HEK293T (cell line): ENCODE data around the gene SLC25A47.

Experiments
- ARNT ChIP-seq: fragments of 450-650 bp; IDR thresholded peaks from 2 replicates; pipeline ENCODE4 v1.6.1; 2017; ENCODE audit warnings: mild to moderate bottlenecking
- BHLHE40 ChIP-seq: fragments of 450-650 bp; IDR thresholded peaks from 2 replicates; pipeline ENCODE4 v1.6.1; 2016; ENCODE audit warnings: mild to moderate bottlenecking, moderate library complexity, borderline replicate concordance
- ELF4 ChIP-seq: fragments of 450-650 bp; IDR thresholded peaks from 2 replicates; pipeline ENCODE4 v1.6.1; 2017; ENCODE audit warnings: antibody characterized with exemption
- FOXK2 ChIP-seq: fragments of 450-650 bp; IDR thresholded peaks from 2 replicates; pipeline ENCODE4 v1.6.1; 2016; ENCODE audit warnings: mild to moderate bottlenecking
- FOXM1 ChIP-seq: fragments of 450-650 bp; IDR thresholded peaks from 2 replicates; pipeline ENCODE4 v1.6.1; 2017; ENCODE audit warnings: mild to moderate bottlenecking, borderline replicate concordance
- LEF1 ChIP-seq: fragments of 450-650 bp; IDR thresholded peaks from 2 replicates; pipeline ENCODE4 v1.6.1; 2017; ENCODE audit warnings: mild to moderate bottlenecking, borderline replicate concordance
- NFRKB ChIP-seq: fragments of 450-650 bp; IDR thresholded peaks from 2 replicates; pipeline ENCODE4 v1.6.1; 2016; ENCODE audit warnings: mild to moderate bottlenecking, moderate library complexity
- PKNOX1 ChIP-seq: fragments of 450-650 bp; IDR thresholded peaks from 2 replicates; pipeline ENCODE4 v1.6.1; 2016
- SP1 ChIP-seq: fragments of 450-650 bp; IDR thresholded peaks from 2 replicates; pipeline ENCODE4 v1.6.1; 2017
- SUZ12 ChIP-seq: fragments of 450-650 bp; IDR thresholded peaks from 2 replicates; pipeline ENCODE4 v1.6.1; 2016; ENCODE audit warnings: mild to moderate bottlenecking
- TARDBP ChIP-seq: fragments of 450-650 bp; IDR thresholded peaks from 2 replicates; pipeline ENCODE4 v1.6.1; 2016

DNA sequence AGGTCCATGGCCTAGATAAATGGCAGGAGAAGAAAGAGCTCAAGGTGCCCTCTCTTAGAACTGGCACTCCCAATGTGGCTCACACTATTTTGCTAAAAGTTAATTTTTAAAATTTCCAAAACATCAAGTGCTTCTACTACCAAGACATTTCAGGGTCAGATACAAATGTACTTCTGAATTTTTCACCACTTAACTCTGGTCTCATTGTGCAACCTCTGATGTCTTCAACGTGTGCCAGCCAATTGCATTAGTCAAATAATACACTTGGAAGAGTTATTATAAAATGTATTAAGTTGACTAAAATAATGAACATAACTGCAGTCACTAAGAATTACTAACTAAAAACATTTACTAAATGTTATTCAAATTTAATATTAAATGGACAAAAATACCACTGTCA, 41.3 kb downstream of the SLC25A47 start:
- no peak for TF ChIP-seq SP1
- TF ChIP-seq BHLHE40 = no peak
- no peak for TF ChIP-seq SUZ12
- no peak for TF ChIP-seq LEF1
- no peak for TF ChIP-seq TARDBP
- no peak for TF ChIP-seq PKNOX1
- TF ChIP-seq NFRKB = no peak
- no peak for TF ChIP-seq ARNT
- TF ChIP-seq ELF4 = no peak
- no peak for TF ChIP-seq FOXK2
- TF ChIP-seq FOXM1 = no peak
